Stimulated activated CD4-positive, alpha-beta T cell treated with anti-CD3 and anti-CD28 coated beads, TNF-alpha, amount 100 ng/mL, for 4 hours (primary cell): ENCODE measurements around the gene TMEM204.

Experiments used
- DNase-seq, 3 experiments: peaks; one replicate each; pipeline ENCODE4 v3.0.0-alpha.2; 2020; ENCODE audit warnings: low read depth in 3 of 3

TMEM204 gene

DNA sequence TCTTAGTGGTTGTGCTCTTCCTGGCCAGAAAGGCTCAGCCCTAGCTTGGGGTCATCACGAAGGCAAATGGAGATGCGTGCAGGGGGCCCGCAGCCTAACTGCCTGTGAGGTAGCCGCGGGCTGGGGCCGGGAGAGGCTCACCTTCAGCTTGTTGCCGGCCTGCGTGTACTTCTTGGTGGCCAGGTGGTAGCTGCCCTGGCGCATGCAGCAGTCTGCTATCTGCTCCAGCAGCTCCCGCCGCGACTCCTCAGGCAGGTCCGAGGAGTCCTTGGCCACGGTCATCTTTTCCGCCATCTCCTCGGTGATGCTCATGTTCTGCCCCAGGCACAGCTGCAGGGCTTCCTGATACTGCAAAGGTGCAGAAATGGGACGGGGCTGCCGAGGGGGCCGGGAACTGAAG is 13.0 kb upstream of the TMEM204 start:
- DNase-seq = no peak

DNA sequence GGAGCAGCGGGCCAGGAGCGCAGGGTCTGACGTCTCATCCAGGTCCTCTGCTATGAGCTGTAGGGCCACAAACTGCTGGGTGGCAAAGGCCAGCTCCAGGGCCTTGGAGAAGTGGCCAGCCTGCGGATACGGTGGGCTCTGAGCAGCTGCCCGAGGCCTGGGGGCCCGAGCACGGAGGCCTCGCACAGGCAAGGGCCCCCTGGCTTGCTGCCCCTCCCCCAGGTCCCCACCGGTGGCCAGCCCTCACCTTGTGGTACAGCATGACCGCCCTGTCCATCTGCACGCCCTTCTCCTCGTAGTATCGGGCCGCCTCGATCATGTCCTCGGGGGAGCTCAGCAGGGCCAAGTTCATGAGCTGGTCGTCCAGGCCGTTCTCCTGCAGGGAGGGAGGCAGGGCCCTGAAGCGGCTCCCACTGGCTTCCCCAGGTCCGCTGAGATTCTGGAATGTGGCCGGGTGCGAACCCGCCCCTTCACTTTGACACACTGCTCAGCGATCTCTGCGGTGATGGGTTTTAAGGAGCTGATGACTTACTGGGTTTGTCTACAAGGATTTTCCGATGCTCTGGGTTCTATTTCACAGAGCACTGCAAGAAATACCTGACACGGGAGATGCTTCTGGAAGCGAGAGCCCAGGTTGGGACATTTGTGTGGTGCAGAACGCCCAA is 9.8 kb upstream of the TMEM204 start:
- DNase-seq = no peak

DNA sequence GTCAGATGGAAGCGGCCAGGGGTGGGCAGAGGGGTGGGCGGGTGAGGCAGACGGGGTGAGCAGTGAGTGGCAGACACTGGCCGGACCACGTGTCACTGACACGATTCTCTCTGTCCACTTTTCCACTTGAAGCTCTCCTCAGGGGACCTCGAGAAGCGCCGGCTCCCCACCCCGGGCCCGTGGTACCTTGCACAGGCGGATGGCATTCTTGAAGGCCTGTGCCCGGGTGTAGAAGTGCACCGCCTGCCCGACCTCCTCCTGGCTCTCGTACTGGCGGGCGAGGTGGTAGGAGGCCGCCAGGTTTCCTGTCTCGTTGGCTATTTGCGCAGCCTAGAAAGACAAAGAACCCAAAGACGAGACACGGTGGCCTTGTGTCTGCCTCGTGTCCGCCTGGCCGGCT is 9.1 kb upstream of the TMEM204 start:
- DNase-seq = no peak

- DNase-seq = no peak
Measured at GRCh38 chr16:1525871-1526607, 7.4 kb upstream of the TMEM204 start.

DNA sequence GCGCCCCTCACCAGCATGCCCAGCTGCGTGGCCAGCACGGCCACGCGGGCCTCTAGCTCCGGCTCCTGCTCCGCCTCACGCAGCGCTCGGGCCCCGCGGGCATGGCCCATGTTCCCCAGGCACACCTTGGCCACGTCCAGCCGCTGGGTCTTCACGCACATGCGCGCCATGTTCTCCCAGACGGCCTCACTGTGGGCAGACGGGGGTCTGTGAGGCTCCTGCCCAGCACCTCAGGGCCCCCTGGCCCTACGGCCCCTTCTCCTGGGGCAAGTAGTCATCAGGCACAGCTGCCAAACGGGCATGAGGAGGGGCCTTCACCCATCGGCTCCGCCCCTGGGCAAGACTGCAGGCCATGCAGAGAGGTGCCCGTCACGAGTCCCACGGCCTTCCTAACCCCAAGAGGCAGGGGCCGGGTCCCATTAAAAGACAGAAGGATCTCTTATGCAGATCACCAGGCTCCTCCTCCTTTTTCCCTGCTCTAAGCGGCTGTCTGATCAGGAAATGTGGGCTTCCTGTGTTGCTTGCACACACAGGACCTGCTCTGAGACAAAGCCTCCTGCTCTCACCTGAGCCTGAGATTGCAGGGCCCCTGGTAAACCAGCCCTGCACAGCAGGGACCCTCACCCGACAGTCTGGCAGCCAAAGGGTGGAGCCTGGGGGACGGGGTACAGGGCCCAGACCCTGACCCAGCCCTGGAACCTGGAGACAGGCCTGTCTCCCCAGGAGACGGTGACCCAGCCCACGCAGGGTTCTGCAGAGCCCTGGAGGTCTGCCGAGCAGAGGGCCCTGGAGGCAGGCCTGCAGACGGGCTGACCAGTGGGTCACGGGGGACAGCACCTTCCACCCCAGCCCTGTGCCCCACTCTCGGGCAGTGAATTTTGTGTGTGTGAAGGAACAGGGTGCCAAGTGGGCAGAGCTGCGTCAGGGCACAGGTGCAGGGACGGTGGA is 6.6 kb upstream of the TMEM204 start:
- no peak for DNase-seq

- no peak for DNase-seq
Measured at GRCh38 chr16:1527836-1528811, 5.3 kb upstream of the TMEM204 start.

DNA sequence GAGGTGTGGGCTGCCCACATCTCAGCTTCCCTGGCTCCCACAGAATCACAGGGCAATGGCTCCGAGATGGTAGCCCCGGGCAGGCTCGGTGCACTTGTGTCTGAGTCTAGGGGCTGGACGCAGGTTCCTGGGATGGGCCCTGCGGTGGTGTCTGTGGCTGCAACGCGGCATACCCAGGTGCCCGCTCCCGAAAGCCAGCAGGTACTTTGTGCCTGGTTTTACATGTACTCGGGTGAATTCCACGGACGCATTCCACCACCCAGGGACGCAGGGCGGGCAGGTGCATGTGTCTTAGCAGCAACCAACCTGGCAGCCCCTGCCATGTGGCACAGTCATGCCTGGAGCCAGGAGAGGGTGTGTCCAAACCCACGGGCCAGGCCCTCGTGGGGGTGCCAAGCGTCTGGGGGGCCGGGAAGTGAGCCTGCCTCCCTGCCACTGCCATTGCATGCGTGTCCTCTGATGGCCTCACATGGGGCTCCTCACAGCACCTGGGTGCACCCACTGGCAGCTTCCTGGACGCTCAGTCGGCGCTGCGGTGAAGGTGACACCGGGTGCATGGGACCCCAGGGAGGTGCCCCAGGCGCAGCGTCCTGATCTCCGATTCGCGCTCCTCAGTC is 4.4 kb upstream of the TMEM204 start:
- no peak for DNase-seq

DNA sequence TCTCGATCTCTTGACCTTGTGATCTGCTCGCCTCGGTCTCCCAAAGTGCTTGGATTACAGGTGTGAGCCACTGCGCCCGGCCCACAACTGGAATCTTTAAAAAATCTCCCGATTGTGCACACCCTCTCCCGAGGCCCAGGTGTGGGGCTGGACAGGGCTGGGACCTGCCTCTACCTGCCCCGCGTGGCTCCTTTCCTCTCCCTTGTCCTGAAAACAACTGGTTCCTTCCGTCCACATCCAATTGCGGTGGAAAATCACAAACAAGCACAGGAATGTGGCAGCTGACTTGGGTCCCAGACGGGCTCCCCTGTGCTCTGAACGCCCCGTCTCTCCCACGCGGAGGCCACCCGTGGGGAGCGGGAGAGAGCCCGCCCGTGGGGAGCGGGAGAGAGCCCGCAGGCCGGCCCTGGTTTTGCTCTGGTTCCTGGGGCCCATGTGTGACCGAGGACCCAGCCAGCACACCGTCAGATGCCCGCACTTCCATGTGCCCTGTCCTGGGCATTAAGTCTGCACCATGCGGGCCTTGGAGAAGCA is 3.0 kb upstream of the TMEM204 start:
- no peak for DNase-seq

- no peak for DNase-seq
Measured at GRCh38 chr16:1530883-1531637, 2.4 kb upstream of the TMEM204 start.

GRCh38 chr16:1531638-1531910 is 1.9 kb upstream of the TMEM204 start:
- no peak for DNase-seq

DNA sequence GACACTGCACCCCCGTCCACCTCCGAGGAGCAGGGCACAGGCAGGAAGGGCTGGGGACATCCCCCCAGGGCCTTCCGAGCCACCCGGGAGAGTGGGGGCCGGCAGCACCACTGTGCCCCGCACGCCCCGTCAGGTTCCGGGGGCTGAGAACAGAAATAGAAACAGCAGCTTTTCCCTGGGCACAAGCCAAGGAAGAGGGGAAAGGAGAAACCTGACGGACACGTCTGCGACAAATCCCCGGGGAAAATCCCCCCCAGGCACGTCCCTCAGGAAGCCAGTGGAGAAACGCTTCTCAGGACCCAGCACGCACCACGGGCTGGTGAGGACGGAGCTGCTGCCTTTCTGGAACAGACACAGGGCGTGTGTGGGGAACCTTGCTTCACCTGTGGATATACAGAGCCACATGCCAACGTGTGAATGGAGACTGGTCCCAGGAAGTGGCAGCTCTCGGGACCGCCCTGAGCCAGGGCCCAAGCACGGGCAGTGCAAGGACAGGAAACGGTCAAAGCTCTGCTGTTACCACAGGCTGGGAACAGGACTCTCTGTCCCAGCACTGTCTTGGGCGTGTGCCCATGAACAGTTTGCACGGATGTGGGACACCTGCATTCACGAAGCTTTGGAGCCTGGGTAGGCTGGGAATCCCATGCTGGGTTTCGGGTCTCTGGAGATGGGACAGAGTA is 1.2 kb upstream of the TMEM204 start:
- DNase-seq = no peak

DNA sequence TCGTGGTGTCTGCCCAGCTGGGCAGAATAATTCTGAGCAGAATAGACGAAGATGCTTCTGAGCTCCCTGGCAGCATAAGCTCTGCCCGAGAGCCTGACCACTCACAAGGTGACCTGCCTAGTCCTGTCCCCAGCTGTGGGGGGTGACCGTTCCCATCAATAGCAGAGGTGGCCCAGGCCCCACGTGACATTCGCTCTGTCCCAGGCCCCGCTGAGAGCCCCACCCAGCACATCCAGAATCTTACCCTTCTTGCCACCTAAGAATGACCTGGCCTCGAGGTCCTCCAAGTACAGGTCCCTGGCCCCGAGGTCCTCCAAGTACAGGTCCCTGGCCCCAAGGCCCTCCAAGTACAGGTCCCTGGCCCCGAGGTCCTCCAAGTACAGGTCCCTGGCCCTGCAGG is 695 bp upstream of the TMEM204 start:
- no peak for DNase-seq

DNA sequence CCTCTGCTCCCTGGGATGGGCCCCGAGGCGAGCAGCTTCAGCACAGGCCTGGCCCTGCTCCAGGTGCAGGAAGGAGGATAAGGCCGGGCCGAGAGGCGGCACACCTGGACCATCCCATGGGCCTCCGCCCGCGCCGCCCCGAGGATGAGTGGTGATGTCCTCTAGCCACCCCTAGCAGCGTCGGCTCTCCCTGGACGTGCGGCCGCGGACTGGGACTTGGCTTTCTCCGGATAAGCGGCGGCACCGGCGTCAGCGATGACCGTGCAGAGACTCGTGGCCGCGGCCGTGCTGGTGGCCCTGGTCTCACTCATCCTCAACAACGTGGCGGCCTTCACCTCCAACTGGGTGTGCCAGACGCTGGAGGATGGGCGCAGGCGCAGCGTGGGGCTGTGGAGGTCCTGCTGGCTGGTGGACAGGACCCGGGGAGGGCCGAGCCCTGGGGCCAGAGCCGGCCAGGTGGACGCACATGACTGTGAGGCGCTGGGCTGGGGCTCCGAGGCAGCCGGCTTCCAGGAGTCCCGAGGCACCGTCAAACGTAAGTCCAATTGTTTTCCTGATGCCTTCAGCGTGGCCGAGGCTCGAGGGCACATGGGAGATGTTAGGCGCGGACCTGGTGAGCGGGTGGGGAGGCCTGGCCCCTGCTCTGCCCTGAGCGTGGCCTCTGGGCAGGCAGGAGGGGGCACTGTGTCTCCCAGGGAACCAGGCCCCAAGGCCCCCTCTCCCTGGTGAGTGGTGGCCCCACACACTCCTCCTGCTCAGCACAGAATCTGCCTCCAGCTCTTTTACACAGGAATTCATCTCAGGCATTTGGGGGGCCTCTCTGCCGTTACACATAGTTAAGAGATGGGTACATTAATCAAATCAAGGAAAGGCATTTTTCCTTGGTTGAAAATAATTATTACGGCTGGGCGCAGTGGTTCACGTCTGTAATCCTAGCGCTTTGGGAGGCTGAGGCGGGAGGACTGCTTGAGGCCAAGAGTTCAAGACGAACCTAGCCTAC is 855 bp downstream of the TMEM204 start:
- DNase-seq = no peak

DNA sequence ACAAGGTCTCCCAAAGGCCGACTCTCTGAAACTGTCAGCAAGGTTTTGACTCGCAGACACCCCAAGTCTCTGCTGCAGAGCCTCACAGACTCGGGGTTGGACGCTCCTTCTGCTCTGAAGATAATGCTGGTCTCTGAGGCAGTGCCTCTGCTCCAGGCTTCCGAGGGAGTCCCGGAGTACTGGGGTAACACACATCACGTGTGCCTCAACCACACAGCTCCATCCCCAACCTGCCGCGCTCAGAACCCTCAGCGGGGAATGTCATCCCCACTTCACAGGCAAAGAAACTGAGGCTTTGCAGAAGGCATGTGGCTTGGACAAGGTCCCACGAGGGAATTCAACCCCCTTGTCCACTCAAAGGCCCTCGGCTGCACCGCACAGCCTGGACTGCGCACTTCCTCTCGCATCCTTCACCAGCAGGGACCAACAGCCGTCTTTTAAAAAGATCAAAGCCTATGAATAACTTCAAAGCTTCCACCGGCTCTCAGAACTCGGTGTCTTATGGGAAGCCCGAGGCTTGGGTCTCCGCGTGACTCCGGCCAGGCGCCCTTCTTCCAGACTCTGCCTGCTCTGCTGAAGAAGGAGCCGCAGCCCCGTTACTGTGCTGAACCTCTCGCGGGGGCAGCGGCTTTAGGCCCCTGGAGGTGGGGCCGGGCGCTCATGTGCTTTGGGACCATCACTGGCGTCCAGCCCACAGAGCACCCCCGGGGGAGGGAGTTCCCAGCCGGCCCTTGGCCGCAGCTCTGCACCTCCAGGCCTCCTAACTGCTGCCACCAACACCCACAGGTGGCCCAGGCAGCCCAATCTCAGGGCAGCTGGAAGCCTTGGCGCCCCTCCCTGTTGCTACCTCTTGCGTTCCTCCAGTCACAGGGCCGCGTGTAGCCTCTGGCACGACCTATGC is 2.2 kb downstream of the TMEM204 start:
- no peak for DNase-seq

DNA sequence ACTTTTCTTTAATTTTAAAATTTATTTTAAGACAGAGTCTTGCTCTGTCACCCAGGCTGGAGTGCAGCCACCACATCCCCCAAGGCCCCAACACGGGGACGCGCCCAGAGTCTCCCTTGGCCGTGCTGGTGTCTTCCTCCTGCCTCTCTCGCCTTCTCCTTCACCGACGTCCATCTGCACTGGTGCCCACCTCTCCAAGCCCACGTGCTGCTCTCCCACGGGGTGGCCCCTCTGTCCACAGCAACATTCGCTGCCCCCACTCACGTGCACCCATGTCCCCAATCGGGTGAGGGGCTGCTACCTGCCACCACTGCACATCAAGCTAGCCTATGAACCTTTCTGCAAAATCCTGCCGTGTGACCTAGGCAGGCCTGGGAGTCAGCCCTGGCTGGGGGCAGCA is 3.1 kb downstream of the TMEM204 start:
- no peak for DNase-seq

DNA sequence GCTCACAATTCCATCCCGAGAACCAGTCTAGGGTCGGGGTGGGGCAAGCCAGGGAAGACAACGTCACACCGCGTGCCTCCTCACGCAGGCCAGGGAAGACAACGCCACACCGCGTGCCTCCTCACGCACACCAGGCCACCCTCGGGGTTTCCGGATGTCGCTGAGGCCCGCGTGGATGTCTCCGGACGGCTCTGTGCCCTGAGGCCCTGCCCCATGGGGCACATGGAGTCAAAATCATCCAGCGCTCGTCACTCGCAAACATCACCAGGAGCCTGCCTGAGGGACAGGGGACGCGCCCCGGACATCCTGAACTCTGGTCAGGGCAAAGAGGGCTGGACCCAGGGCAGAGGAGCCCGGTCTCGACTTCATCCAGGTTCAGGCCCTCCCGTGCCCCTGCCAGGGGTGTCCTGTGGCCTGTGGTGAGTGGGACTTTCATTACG is 3.7 kb downstream of the TMEM204 start:
- no peak for DNase-seq

DNA sequence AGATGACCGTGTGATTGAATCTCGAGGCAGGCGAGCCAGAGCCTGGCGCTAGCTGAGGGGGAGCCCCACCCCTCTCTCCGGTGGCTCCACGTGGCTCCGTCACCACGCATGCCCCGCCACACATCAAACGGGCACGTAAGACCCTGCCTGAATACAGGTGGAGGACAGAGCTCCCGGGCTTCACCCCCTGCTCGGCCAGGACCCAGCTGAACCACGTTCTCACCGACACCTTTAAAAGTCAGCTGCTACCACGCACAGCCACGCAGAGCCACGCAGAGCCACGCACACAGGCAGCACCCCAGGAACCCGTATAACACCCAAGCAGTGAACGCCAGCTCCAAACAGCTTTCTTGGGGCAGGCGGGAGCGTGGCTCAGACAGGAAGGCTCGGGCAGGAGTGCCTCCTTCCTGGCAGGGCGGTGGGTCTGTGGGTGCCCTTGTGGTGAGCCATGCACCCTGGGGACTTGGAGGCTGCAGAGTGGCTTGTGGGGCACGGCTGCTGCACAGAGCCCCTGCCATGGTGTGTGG is 4.4 kb downstream of the TMEM204 start:
- DNase-seq = no peak
